ENCODE measurements around the gene STC2.

The STC2 gene

GRCh38 chr5:173328844-173329490 lies 753 bp upstream of the STC2 start:
- no peak for DNase-seq (ENCODE audit: low spot score)

- no peak for DNase-seq (ENCODE audit: low spot score)
These were observed 898 bp downstream of the STC2 start for GRCh38 chr5:173327084-173327947.

GRCh38 chr5:173326501-173326960 lies 1.7 kb downstream of the STC2 start:
- DNase-seq (ENCODE audit: low spot score), result no peak

DNA sequence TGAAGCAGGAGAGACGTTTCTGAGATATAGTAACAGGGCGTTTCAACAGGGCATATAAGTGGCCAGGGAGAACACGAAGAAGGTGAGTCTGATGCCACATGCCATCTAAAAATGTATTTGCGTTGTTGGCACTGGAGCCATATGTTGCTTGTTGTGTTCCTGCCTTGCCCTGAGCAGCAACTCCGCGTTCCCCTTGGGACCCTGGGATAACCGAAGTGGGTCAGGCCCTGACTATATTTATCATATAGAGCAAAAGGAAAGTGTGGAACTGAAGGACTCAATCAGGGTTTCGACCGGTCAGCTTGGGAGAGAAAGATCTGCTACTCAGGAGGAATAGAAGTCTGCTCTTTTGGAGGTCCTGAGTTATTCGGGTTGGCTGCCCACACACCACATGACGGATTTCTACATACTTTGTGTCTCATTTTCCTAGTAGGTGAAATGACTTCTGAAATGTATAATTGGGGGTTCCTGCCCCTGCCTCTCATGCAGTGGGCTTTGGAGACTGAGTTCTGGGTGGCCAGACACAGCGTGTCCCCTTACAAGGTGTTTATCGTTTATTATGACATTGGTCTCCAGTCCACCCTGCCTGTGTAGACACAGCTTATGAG lies 3.0 kb downstream of the STC2 start:
- no peak for DNase-seq (ENCODE audit: low spot score)

DNA sequence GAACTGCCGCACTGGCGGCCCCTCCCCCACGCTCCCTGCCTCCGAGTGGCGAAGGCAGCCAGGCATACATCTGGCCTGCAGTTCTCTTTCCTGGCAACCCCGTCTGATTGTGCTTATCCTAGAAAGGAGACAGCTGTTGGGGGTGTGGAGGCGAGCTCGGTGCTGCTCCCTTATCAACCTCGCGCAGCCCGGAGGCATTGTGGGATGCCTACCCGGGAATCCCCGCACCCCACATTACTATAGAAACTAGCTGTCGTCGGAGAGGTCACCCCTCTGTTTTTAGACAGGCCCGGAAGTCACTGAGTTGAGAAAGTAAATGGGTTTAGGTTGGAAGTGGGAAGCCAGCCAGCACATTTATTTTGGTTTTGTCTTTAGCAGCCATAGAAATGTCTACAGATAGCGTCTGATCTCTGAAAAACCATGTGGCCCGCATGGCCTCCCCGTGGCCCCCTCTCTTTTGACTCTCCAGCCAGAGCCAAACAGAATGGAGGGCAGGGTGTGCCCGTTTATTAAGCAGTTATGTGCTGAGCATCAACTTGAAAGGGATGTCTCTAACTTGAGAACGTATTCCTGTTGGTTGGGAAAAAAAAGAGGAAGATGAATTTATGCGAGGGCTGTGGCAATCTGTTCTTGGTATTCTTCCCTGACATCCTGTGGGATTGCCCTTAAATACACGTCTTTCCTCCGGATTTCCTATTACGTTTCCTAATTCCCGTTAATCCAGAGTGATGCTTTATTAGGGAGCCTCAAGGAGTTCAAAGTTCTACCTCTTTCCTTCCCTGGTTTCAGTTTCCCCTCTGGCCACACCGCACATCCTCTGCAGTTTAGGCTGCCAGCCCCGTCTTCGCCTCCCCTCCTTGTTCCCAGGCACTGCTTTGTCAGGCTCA lies 3.9 kb downstream of the STC2 start:
- DNase-seq (ENCODE audit: low spot score), result no peak

DNA sequence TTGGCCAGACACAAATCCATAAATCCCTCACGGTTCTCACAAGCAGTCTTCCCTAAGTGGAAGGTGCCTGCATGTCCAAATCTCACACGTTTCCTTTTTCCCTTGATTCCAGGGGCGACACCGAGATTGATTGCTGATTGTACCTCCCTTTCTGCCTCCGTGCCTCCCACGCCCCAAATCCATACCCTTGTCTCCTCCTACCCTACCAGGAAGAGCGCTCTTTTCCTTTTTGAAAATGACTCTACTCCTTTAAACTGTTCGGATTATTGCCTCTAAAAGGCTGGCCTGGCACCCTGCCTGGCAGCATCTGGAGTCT lies 4.5 kb downstream of the STC2 start:
- no peak for DNase-seq (ENCODE audit: low spot score)

DNA sequence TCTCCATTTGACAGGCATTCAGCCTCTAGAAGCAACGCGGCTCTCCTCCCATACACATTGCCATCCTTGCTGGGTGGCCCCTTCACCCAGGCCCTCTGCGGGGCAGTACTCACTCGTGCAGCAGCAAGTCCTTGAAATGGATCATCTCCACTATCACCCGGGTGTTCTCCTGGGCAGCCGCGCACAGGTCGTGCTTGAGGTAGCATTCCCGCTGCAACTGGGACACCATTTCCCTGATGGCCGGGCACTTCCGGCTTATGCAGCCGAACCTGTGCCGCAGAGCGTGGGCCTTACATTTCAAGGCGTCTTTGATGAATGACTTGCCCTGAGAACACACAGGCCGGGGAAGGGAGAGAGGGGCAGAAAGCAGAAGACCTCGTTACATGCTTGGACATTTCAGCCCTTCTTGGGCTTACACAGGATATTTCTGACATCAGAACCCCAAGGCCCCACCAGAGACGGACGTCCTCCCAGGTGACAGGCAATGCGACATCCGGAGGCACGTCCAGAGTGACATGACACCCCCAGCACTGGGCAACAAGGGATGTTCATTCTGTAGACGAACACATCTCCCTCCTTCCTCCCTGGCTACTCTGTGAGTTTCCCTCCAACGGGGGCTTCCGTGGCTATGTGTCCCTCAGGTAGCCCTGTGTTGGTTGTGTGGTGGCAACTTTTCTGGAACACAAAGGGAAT lies 5.0 kb downstream of the STC2 start:
- DNase-seq (ENCODE audit: low spot score), result no peak

DNA sequence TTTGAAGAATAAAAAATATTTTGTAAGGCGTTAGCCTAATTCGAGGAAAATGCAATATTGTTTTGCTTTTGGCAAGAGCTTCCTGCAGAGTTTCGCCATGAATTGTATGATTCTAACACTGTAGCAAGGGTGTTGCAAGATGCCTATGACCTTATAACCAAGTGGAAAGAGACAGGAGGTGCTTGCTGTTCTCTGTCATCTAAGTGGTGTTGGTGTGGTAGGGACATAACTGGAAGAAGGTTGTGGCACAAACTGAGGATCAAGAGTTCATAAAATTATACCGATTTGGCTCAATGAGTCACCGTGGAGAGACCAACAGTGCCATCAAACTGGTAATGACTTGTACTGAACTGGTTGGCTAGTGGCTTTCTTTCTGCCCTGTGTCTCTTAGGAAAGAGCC lies 6.3 kb downstream of the STC2 start:
- DNase-seq (ENCODE audit: low spot score), result no peak

DNA sequence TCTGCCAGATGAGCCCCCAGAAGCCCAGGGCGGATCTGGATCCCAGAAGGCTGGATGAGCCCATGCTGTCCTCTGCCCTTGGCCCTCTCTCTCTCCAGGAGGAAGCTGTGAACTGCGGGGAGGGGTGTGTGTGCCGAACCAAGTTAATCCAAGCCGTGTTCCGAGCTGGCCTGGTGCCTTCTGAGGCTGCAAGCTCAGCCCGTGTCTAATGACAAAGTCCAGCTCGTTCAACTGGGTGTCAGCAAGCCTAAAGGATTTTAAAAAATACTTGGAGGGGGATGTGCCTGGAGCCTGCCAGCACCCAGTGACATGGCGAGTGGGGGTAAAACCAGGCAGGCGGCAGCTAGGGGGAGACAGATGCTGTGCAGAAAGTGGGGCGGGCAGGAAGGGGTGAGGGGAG lies 8.0 kb downstream of the STC2 start:
- DNase-seq (ENCODE audit: low spot score), result no peak

GRCh38 chr5:173319646-173320045 lies 8.6 kb downstream of the STC2 start:
- DNase-seq (ENCODE audit: low spot score), result no peak

DNA sequence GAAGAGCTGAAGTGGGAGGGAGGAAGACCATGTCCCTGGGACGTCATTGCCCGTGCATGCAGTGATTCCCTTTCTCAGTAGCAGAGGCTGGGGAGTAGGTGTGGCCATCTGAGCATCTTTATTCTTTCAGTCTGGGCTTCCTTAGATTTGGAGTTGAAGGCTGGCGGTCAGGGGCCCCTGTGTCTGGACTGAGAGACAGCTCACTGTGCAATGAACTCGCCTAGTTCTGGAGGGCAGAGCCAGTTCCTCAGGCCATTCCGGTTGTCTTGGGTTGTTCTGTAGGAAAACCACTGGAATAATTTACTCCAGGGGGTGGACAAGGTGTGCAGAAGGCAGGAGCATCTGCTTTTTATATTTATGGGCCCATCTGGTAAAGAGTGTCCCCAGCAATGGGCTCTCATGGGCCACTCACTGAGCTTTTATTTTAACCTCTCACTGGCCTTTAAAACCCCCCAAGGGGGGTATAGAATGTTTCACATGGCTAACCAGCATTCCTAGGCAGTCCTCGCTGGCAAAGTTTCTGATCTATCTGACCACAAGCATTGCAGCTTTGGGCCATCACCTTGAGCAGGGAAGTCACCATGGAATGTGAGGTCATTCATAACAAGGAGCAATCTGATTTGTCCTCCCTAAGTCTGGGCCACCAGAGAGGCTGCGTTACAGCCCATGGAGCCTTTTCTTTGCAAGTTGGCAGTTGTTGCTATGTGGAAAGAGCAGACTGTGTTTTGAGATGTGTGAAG lies 9.2 kb downstream of the STC2 start:
- DNase-seq (ENCODE audit: low spot score), result no peak

DNA sequence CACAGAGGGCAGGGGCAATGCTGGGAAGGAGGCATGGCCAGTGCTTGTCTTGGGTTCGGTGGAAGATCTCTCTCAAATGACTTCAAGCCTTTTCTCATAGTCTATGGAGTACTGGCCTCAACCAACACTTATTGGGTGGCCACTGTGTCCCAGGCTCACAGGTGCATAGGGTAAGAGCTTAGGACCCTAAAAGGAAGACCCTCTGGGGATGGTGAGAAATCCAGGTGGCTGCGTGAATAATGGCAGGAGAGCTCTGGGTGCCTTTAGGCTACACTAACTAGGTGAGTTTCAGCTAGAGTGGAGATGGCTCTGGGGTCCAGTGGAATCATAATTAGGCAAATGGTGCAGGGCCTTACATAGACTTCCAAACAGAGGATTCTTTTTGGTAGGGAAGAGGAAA lies 9.9 kb downstream of the STC2 start:
- no peak for DNase-seq (ENCODE audit: low spot score)

- DNase-seq (ENCODE audit: low spot score), result no peak
These were observed 10.4 kb downstream of the STC2 start for GRCh38 chr5:173317852-173318251.

- no peak for DNase-seq (ENCODE audit: low spot score)
These were observed 11.0 kb downstream of the STC2 start for GRCh38 chr5:173317091-173317730.

DNA sequence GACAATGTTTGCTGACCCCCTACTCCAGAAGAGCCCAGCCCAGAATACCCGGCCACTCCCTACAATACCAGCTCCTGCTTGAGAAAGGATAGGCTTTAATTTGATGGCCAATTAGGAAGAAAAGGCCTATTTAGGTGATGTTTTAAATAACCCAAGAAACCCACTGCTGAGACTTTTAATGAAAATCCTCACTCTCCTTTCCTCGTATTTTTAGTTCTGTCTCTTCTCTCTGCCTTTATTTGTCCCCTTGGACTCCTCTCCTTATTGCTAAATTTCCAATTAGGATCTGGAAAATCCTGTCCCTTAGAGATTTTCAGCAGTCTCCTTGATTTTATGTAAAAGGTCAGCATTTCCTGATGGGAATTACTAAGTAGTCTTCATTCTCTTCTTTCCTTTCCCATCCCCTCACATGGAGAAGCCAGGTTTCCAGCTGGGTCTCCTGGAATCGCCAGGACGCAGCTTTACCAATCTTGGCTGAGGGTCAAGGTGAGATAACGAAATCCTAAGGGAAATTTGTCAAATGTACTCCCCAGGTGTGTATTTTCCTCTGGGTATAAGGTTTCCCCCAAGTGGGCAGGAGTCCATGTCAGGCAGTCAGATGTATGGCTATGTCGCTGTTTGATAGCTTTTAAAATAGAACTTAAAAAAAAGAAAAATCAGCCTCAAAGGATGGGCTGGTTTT lies 11.7 kb downstream of the STC2 start:
- DNase-seq (ENCODE audit: low spot score), result no peak

GRCh38 chr5:173315495-173316338 lies 12.5 kb downstream of the STC2 start:
- no peak for DNase-seq (ENCODE audit: low spot score)

DNA sequence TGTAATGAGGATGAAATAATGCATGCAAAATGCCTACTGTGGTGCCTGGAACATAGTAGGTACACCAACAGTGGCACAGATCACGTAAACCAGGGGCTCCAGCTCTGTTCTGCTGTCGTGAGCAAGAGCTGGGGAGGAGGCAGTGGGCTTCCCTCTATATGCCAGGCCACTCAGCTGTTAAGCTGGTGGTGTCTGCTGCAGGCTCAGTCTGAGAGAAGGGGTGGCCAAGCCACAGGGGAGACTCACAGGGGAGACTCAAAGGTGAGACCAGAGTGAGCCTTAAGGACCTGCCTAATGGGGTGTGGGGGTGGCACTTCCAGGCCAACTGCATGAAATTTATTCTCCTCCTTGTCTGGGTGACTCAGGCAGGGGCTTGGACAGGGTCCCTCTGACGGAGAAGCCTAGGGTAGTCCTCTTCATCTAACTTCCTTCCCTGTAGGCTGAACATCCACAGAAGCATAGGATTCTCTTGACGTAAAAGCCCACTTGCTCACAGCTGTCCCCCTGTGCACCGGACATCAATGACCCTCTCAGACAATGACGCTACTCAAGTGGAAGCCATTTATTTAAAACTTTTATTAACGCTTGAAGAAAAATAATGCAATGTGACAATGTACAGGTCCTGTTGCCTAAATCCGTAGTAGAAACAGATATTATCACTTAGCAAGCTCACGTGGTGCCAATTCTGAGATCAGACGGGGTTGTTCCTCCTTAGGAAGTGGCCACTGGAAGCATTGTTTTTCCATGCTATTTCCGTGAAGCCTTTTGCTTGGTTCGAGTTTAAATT lies 13.9 kb downstream of the STC2 start:
- no peak for DNase-seq (ENCODE audit: low spot score)

DNA sequence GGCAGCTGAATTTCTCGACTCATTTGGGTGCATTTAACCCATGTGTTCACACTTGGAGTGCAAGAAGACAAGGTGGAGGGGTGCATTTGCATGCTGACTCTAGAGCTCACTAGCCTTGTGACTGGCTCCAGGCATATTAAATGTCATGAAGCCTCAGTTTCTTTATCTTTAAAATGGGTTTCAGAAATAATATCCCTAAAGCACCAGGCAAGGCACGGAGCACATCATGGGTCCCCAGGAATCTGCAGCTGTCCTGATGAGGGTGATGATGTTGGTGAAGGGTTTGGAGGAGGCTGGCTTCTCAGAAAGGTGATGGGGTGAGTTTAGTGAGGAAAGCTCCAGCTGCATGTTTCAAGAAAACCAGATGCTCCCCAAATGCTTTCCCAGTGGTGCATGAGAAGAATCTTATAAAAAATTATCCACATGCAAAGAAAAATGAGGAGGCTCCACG lies 14.8 kb downstream of the STC2 start:
- DNase-seq (ENCODE audit: low spot score), result no peak
